ENCODE results near the gene C4BPA. TPM values are rescaled to one million over a fixed set of nuclear protein-coding genes. Genes with fewer than 3 reads are reported as not detected.

C4BPA gene
- total RNA-seq, 1 donor from 2014 or later, result not detected

GRCh38 chr1:207081806-207082205 lies 22.2 kb upstream of the C4BPA start:
- no peak for DNase-seq (ENCODE audit: low read depth, low spot score)
- peaks cover 5% of the 10 kb centered on the region for H3K4me1 Mint-ChIP-seq
- no peak for TF ChIP-seq CTCF (conservative IDR thresholded peaks at IDR 0.05)
- H3K27ac Mint-ChIP-seq (ENCODE audit: unreplicated experiment), result no peak overlapping the region
- no peaks in the 10 kb centered on the region for H3K36me3 Mint-ChIP-seq (ENCODE audit: low read depth)
- no peak overlapping the region for H3K4me3 Mint-ChIP-seq
- peaks cover 16% of the 10 kb centered on the region for H3K27me3 Mint-ChIP-seq (ENCODE audit: low read depth)
- H3K9me3 Mint-ChIP-seq, result no peaks in the 10 kb centered on the region

- no peaks in the 10 kb centered on the region for H3K36me3 Mint-ChIP-seq (ENCODE audit: low read depth)
- H3K27me3 Mint-ChIP-seq (ENCODE audit: low read depth), result peaks cover 16% of the 10 kb centered on the region
- no peak overlapping the region for H3K27ac Mint-ChIP-seq (ENCODE audit: unreplicated experiment)
- H3K4me3 Mint-ChIP-seq, result no peak overlapping the region
- H3K9me3 Mint-ChIP-seq, result no peaks in the 10 kb centered on the region
- no peak for TF ChIP-seq CTCF (conservative IDR thresholded peaks at IDR 0.05)
- H3K4me1 Mint-ChIP-seq, result peaks cover 5% of the 10 kb centered on the region
- no peak for DNase-seq (ENCODE audit: low read depth, low spot score)
These were observed 19.8 kb upstream of the C4BPA start for GRCh38 chr1:207084232-207084631.

- Mint-ChIP-seq H3K36me3 (ENCODE audit: low read depth) (no peaks in the 10 kb centered on the region), H3K27ac (ENCODE audit: unreplicated experiment) (no peak overlapping the region), H3K4me1 (peaks cover 5% of the 10 kb centered on the region), H3K27me3 (ENCODE audit: low read depth) (peaks cover 16% of the 10 kb centered on the region), H3K9me3 (no peaks in the 10 kb centered on the region), H3K4me3 (no peak overlapping the region)
- TF ChIP-seq CTCF (conservative IDR thresholded peaks at IDR 0.05), result peak; percentile 74
- DNase-seq (ENCODE audit: low read depth, low spot score), result peak; percentile 41
These were observed 19.3 kb upstream of the C4BPA start for GRCh38 chr1:207084701-207085180.

GRCh38 chr1:207085887-207086286 lies 18.1 kb upstream of the C4BPA start:
- H3K27me3 Mint-ChIP-seq (ENCODE audit: low read depth), result peaks cover 16% of the 10 kb centered on the region
- no peak overlapping the region for H3K4me3 Mint-ChIP-seq
- H3K36me3 Mint-ChIP-seq (ENCODE audit: low read depth), result no peaks in the 10 kb centered on the region
- H3K9me3 Mint-ChIP-seq, result no peaks in the 10 kb centered on the region
- no peak for DNase-seq (ENCODE audit: low read depth, low spot score)
- no peak overlapping the region for H3K27ac Mint-ChIP-seq (ENCODE audit: unreplicated experiment)
- TF ChIP-seq CTCF (conservative IDR thresholded peaks at IDR 0.05), result no peak
- peaks cover 5% of the 10 kb centered on the region for H3K4me1 Mint-ChIP-seq

- Mint-ChIP-seq H3K4me1 (peaks cover 5% of the 10 kb centered on the region), H3K27me3 (ENCODE audit: low read depth) (peaks cover 12% of the 10 kb centered on the region), H3K27ac (ENCODE audit: unreplicated experiment) (no peak overlapping the region), H3K36me3 (ENCODE audit: low read depth) (no peaks in the 10 kb centered on the region), H3K4me3 (no peak overlapping the region), H3K9me3 (no peaks in the 10 kb centered on the region)
- DNase-seq (ENCODE audit: low read depth, low spot score), result no peak
- no peak for TF ChIP-seq CTCF (conservative IDR thresholded peaks at IDR 0.05)
These were observed 15.9 kb upstream of the C4BPA start for GRCh38 chr1:207088161-207088560.
